ENCODE data around the gene PDE4D. TPM values are rescaled to one million over a fixed set of nuclear protein-coding genes. Genes with fewer than 3 reads are reported as not detected.
A peak's percentile ranks its signal among the peaks of the same experiment; 100 is the strongest.

PDE4D gene
- total and polyA plus RNA-seq, 10 of the 15 experiments (the other 5 are each of a cell fraction or from before 2014, with no cell fraction given) = 0.87 to 4.1 (median 2.2) TPM

DNA sequence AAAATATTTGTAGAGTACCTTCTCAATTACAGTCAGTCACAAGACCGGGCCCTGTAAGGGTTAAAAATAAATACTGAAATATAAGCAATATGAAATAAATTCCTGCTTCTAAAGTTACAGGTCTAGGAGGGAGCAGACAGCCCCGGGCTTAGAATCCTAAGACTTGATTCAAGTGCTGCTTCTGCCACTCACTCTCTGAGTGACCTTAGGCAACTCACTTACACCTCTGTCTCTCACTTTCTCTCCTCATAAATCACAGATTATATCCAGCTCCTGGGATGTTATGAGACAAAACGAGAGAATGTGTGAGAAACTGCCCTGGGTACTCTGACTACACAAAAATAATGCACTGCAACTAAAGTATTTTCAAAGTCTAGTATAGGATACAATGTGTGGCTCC is 101.9 kb downstream of the PDE4D start:
- in situ Hi-C loops (cut with MboI) (loop anchor here (10.0 kb wide), 1 partner anchor 607 kb away; no protein-coding TSS in a partner anchor), intact Hi-C loops (cut with micrococcal nuclease; ENCODE audit: unreplicated experiment) (no loop called here)
- H3K9me3 ChIP-seq (replicated peaks; ENCODE audit: control insufficient read depth, insufficient read depth, low read length) = no peaks in the 10 kb centered on the region
- ATAC-seq (no peak), DNase-seq (ENCODE audit: low read depth, low spot score) (no peak), FAIRE-seq (no peak)
- H3K79me2 ChIP-seq (ENCODE audit: control insufficient read depth, insufficient read depth, low read length) = no peaks in the 10 kb centered on the region
- H3K27ac ChIP-seq (ENCODE audit: control insufficient read depth, insufficient read depth) = no peak overlapping the region
- no peaks in the 10 kb centered on the region for H3K27me3 ChIP-seq (replicated peaks in 1 of 2; ENCODE audit: control insufficient read depth in 2 of 2, insufficient read depth in 2 of 2, low read length in 1 of 2)
- no peak overlapping the region for H3K4me3 ChIP-seq
- WGBS (ENCODE audit: insufficient coverage, insufficient replicate concordance, low lambda C conversion rate, missing lambda C conversion rate) = 55% methylated on average over 3 of the region's 3 CpGs
- no peak overlapping the region for H3K4me2 ChIP-seq (ENCODE audit: control insufficient read depth, insufficient read depth)
- no peak for TF ChIP-seq STAT1 (conservative IDR thresholded peaks at IDR 0.05)
- TF ChIP-seq SP1 (IDR thresholded peaks at IDR 0.05; ENCODE audit: low read depth, low read length) = no peak
- no peak for TF ChIP-seq IKZF1 (conservative IDR thresholded peaks at IDR 0.05)
- no peak for TF ChIP-seq SUZ12 (IDR thresholded peaks at IDR 0.05; ENCODE audit: unreplicated experiment)
- TF ChIP-seq, protein P1, sequence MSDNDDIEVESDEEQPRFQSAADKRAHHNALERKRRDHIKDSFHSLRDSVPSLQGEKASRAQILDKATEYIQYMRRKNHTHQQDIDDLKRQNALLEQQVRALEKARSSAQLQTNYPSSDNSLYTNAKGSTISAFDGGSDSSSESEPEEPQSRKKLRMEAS (IDR thresholded peaks at IDR 0.05; ENCODE audit: low read depth, low read length) = no peak
- no peak for TF ChIP-seq RFX5 (IDR thresholded peaks at IDR 0.05; ENCODE audit: low read depth, low read length)
- H3K9ac ChIP-seq (ENCODE audit: control insufficient read depth, insufficient read depth, low read length) = no peak overlapping the region
- H3K36me3 ChIP-seq (ENCODE audit: control insufficient read depth in 2 of 2, insufficient read depth in 2 of 2, low read length in 1 of 2) = no peaks in the 10 kb centered on the region
- SMC1A ChIA-PET (ENCODE audit: uncharacterized antibody, unreplicated experiment) = interaction anchor here (1.1 kb wide), 1 partner anchor 10 kb away, joined by 3 read pairs; no protein-coding TSS in a partner anchor
- no peaks in the 10 kb centered on the region for H4K20me1 ChIP-seq (ENCODE audit: control insufficient read depth, insufficient read depth)
- no TSS peak for BruUV-seq (replicated peaks)
- POLR2A ChIA-PET = no interaction called here
- no peaks in the 10 kb centered on the region for H3K4me1 ChIP-seq (ENCODE audit: control insufficient read depth, insufficient read depth, low read length)
- CTCF ChIA-PET = interaction anchor here (0.8 kb wide), 1 partner anchor 68 kb away, joined by 3 read pairs; no protein-coding TSS in a partner anchor
- H2AFZ ChIP-seq (ENCODE audit: control insufficient read depth, low read depth, low read length) = no peak overlapping the region
- RAD21 ChIA-PET (ENCODE audit: unreplicated experiment) = no interaction called here

DNA sequence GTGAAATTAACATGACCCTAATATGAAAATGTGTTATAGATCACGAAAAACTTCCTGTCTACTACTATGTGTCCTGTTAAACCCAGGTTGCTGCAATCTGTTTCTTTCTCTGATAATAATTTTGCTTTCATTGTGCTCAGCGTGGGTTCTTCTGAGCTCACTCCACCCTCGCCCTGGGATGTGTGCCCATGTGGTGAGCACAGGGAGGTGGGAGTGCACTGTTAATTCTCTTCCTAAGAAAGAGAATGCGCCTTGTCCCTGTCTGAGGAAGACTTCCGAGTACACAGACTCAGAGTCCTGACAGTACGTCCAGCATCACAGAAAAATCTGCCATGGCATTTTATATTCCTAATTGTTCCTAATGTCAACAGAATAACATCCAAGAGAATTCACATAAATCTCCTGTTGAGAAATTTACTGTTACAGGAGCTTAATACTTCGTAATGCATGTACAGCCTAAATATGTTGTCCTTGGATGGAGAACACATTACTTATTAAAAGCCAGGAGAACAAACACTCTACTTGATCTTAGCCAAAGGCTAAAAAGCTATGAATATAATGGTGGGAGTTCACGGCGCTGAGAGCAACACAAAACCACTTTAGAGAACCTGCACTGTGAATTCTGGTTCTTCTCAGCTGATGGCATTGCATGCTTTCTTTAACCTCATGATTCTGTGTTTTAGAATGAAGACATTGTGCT is 102.6 kb downstream of the PDE4D start:
- Histone ChIP-seq H2AFZ (ENCODE audit: control insufficient read depth, low read depth, low read length) (peak overlapping the region; percentile 24; the same call in 1 of the 2 replicates), H3K9ac (ENCODE audit: control insufficient read depth, insufficient read depth, low read length) (no peak overlapping the region), H4K20me1 (ENCODE audit: control insufficient read depth, insufficient read depth) (no peaks in the 10 kb centered on the region), H3K4me2 (ENCODE audit: control insufficient read depth, insufficient read depth) (0 out of 2 replicates have a peak overlapping the region, but pooled peaks have one; percentile 0), H3K27me3 (replicated peaks in 1 of 2; ENCODE audit: control insufficient read depth in 2 of 2, insufficient read depth in 2 of 2, low read length in 1 of 2) (no peaks in the 10 kb centered on the region), H3K9me3 (replicated peaks; ENCODE audit: control insufficient read depth, insufficient read depth, low read length) (no peaks in the 10 kb centered on the region), H3K4me1 (ENCODE audit: control insufficient read depth, insufficient read depth, low read length) (no peaks in the 10 kb centered on the region), H3K79me2 (ENCODE audit: control insufficient read depth, insufficient read depth, low read length) (no peaks in the 10 kb centered on the region), H3K36me3 (ENCODE audit: control insufficient read depth in 2 of 2, insufficient read depth in 2 of 2, low read length in 1 of 2) (no peaks in the 10 kb centered on the region), H3K4me3 (no peak overlapping the region), H3K27ac (ENCODE audit: control insufficient read depth, insufficient read depth) (no peak overlapping the region)
- ChIA-PET CTCF (interaction anchor here (0.8 to 1.5 kb wide), 3 partner anchors 10 to 67 kb away, joined by 3 to 9 read pairs (median 3); no protein-coding TSS in a partner anchor), RAD21 (ENCODE audit: unreplicated experiment) (interaction anchor here (1.1 kb wide), 1 partner anchor 10 kb away, joined by 3 read pairs; no protein-coding TSS in a partner anchor), SMC1A (ENCODE audit: uncharacterized antibody, unreplicated experiment) (interaction anchor here (1.0 to 1.1 kb wide), 2 partner anchors 8 to 11 kb away, joined by 3 to 4 read pairs; no protein-coding TSS in a partner anchor), POLR2A (no interaction called here)
- DNase-seq (ENCODE audit: low read depth, low spot score) (no peak), FAIRE-seq (no peak), ATAC-seq (peak; percentile 27)
- 46% methylated on average over 9 of the region's 9 CpGs for WGBS (ENCODE audit: insufficient coverage, insufficient replicate concordance, low lambda C conversion rate, missing lambda C conversion rate)
- in situ Hi-C loops (cut with MboI) (loop anchor here (10.0 kb wide), 1 partner anchor 606 kb away; no protein-coding TSS in a partner anchor), intact Hi-C loops (cut with micrococcal nuclease; ENCODE audit: unreplicated experiment) (no loop called here)
- no TSS peak for BruUV-seq (replicated peaks)
- TF ChIP-seq HDAC2 (IDR thresholded peaks at IDR 0.05) (no peak), SP1 (IDR thresholded peaks at IDR 0.05; ENCODE audit: low read depth, low read length) (no peak), NFYB (IDR thresholded peaks at IDR 0.05; ENCODE audit: insufficient read depth, low read depth, low read length) (no peak), MYC (IDR thresholded peaks at IDR 0.05; ENCODE audit: insufficient read depth, insufficient read length, insufficient replicate concordance, low read length, severe bottlenecking) (no peak), HSF1 (IDR thresholded peaks at IDR 0.05; ENCODE audit: low read depth, low read length) (no peak), NRF1 (conservative IDR thresholded peaks at IDR 0.05; ENCODE audit: low read depth, low read length) (no peak), ATF7 (IDR thresholded peaks at IDR 0.05; ENCODE audit: low read depth) (no peak), GABPA (IDR thresholded peaks at IDR 0.05; ENCODE audit: low read depth) (no peak), RFX5 (IDR thresholded peaks at IDR 0.05; ENCODE audit: low read depth, low read length) (no peak), SIX5 (IDR thresholded peaks at IDR 0.05; ENCODE audit: low read depth, low read length, severe bottlenecking) (no peak)
- TF ChIP-seq, protein P2, sequence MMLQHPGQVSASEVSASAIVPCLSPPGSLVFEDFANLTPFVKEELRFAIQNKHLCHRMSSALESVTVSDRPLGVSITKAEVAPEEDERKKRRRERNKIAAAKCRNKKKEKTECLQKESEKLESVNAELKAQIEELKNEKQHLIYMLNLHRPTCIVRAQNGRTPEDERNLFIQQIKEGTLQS (IDR thresholded peaks at IDR 0.05; ENCODE audit: borderline replicate concordance, extremely low read depth, low read depth, low read length) = no peak

Data from GM12878 (cell line).